ENCODE measurements around the gene STK38.

Gene STK38

GRCh38 chr6:36516988-36517387 is 30.3 kb downstream of the STK38 start:
- no peak for DNase-seq
- no peaks in the 10 kb centered on the region for H3K27me3 ChIP-seq (replicated peaks)
- no peak overlapping the region for H3K27ac ChIP-seq
- no peak overlapping the region for H3K4me3 ChIP-seq (ENCODE audit: low read depth, low read length)
- no peak for TF ChIP-seq CTCF (IDR thresholded peaks at IDR 0.05; ENCODE audit: low read depth, low read length, missing control alignments)
- H3K36me3 ChIP-seq (replicated peaks), result peaks cover 49% of the 10 kb centered on the region
- in situ Hi-C loops (cut with HindIII; ENCODE audit: low pct_ligation_motif_present, low sequenced_read_pairs), result no loop called here

- Histone ChIP-seq H3K4me3 (ENCODE audit: low read depth, low read length) (no peak overlapping the region), H3K27ac (no peak overlapping the region), H3K36me3 (replicated peaks) (peaks cover 49% of the 10 kb centered on the region), H3K27me3 (replicated peaks) (no peaks in the 10 kb centered on the region)
- no peak for DNase-seq
- in situ Hi-C loops (cut with HindIII; ENCODE audit: low pct_ligation_motif_present, low sequenced_read_pairs), result no loop called here
- TF ChIP-seq CTCF (IDR thresholded peaks at IDR 0.05; ENCODE audit: low read depth, low read length, missing control alignments), result no peak
Measured at GRCh38 chr6:36516559-36516958, 30.7 kb downstream of the STK38 start.

GRCh38 chr6:36515844-36516243 is 31.4 kb downstream of the STK38 start:
- no peak for TF ChIP-seq CTCF (IDR thresholded peaks at IDR 0.05; ENCODE audit: low read depth, low read length, missing control alignments)
- H3K36me3 ChIP-seq (replicated peaks), result peaks cover 45% of the 10 kb centered on the region
- in situ Hi-C loops (cut with HindIII; ENCODE audit: low pct_ligation_motif_present, low sequenced_read_pairs), result no loop called here

GRCh38 chr6:36514554-36515456 is 32.5 kb downstream of the STK38 start:
- no peak for TF ChIP-seq CTCF (IDR thresholded peaks at IDR 0.05; ENCODE audit: low read depth, low read length, missing control alignments)
- in situ Hi-C loops (cut with HindIII; ENCODE audit: low pct_ligation_motif_present, low sequenced_read_pairs), result no loop called here

More at GRCh38 chr6:36515844-36516243, 31.4 kb downstream of the STK38 start:
- no peaks in the 10 kb centered on the region for H3K27me3 ChIP-seq (replicated peaks)
- H3K27ac ChIP-seq, result no peak overlapping the region
- H3K4me3 ChIP-seq (ENCODE audit: low read depth, low read length), result no peak overlapping the region
- DNase-seq, result no peak

GRCh38 chr6:36510365-36510764 is 36.9 kb downstream of the STK38 start:
- in situ Hi-C loops (cut with HindIII; ENCODE audit: low pct_ligation_motif_present, low sequenced_read_pairs), result no loop called here
- H3K27ac ChIP-seq, result no peak overlapping the region
- TF ChIP-seq CTCF (IDR thresholded peaks at IDR 0.05; ENCODE audit: low read depth, low read length, missing control alignments), result no peak
- no peaks in the 10 kb centered on the region for H3K27me3 ChIP-seq (replicated peaks)
- DNase-seq, result no peak
- H3K36me3 ChIP-seq (replicated peaks), result peaks cover 55% of the 10 kb centered on the region
- H3K4me3 ChIP-seq (ENCODE audit: low read depth, low read length), result no peak overlapping the region

More at GRCh38 chr6:36514554-36515456, 32.5 kb downstream of the STK38 start:
- H3K36me3 ChIP-seq (replicated peaks), result peaks cover 46% of the 10 kb centered on the region
- H3K27me3 ChIP-seq (replicated peaks), result no peaks in the 10 kb centered on the region
- DNase-seq, result no peak
- no peak overlapping the region for H3K27ac ChIP-seq
- no peak overlapping the region for H3K4me3 ChIP-seq (ENCODE audit: low read depth, low read length)
